Stimulated activated CD4-positive, alpha-beta T cell treated with anti-CD3 and anti-CD28 coated beads, Interleukin-12 subunit alpha, Interleukin-12 subunit beta, amount 100 ng/mL, for 24 hours (primary cell): Measurements from ENCODE around the gene ADCY3.

ENCODE experiments used
- DNase-seq, 2 experiments: peaks; one replicate each; pipeline ENCODE4 v3.0.0-alpha.2; 2020; ENCODE audit warnings: low read depth in 2 of 2

The ADCY3 gene

DNA sequence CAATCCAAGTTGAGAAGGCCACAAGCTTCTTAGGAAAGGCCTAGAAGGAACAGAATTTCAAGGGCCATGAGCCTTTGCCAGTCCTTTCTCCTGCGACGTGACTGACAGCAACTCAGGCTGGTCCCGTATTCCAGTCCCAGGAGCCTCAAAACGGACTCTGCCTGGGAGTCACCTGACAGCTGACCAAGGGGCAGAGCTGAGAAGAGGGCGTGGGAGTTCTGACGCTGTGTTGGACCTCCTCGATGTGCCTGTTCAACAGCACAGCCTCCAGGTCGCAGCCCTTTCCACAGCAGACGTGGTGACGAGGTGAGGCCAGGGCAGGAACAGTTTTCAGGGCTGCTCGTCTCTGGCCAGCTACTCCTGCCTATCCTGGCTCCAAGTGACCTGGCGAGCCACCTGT is 89.3 kb downstream of the ADCY3 start:
- no peak for DNase-seq

DNA sequence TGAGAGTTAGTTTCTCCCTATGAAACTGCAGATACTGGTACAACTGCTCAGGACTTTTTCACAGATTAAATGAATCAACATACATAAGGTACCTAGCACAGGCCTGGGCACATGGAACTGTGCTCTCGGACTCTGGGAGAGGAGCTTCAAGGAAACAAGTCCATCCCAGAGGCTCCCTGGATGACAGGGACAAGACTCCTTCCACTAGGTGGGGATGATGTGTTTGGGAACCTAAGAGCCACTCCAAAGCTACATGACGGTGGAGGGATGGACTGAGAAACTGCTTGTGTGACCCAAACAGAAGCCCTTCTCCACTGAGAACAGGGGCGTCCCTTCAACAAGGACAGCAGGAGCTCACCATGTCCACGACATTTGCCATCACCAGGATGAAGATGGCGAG is 89.7 kb downstream of the ADCY3 start:
- no peak for DNase-seq

GRCh38 chr2:24828238-24828996 is 91.6 kb downstream of the ADCY3 start:
- DNase-seq = no peak

- peak; percentile 43 to 60 for DNase-seq
These were observed 92.5 kb downstream of the ADCY3 start for GRCh38 chr2:24827321-24828237.

- DNase-seq = no peak
These were observed 93.3 kb downstream of the ADCY3 start for GRCh38 chr2:24826773-24827145.

- DNase-seq = no peak
These were observed 93.9 kb downstream of the ADCY3 start for GRCh38 chr2:24825883-24826772.

DNA sequence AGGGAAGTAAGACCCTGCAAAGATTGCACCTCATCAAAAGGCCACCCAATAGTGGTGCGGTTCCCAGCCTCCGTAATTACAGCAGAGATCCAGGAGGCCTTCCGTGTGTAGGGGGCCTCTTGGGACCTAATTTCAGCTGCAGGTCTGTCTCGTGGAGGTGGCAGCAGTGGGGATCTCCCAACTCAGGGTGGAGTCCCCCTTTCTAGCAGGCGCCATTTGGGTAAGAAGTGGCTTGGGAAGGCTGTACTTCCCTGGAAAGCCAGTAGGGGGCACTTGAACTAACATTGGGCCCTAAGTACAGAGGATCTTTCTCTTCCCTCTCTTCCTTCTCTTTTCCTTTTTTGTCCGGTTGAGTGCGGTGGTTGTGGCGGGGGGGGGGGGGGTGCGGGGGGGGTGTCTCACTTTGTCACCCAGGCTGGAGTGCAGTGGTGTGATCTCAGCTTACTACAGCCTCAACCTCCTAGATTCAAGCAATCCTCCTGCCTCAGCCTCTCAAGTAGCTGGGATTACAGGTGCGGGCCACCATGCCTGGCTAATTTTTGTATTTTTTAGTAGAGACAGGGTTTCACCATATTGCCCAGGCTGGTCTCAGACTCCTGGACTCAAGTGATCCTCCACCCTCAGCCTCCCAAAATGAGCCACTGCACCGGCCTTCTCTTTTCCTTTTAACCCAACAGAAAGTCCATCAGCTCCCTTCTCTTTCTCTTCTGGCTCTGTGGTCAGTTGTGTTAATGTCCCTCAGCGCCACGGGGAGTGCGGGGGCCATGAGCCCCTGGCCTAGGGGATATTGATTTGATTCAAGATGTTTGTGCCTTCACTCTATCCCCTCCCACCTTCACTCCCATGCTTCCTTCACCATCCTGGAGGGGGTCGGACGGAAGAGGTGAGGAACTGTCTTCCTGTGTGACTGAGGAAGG is 94.8 kb downstream of the ADCY3 start:
- peak in 1 of 2 experiments; percentile 26 for DNase-seq

DNA sequence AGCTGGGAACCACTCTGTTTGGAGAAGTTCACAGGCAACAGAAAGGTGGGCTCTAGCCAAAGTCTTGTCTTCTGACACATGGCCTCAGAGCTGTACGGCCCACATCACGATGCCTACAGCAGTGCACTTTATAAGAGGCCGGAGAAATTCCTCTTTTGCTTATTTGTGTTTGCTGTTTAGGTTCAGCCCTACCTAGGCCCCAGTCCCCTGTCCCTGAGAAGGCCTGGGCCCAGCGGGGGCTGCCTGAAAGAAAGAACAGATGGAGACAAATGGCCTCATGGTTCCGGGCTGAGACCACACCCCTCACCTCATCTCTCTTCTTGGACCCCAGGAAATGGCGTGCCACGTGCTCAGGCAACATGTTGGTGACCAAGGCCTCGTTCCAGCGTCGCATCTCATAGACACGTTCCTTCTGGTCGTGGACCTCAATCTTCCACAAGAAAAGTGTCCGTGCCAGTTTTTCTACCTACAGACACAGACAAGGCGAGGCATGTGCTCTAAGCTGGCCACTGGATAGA is 95.9 kb downstream of the ADCY3 start:
- no peak for DNase-seq

DNA sequence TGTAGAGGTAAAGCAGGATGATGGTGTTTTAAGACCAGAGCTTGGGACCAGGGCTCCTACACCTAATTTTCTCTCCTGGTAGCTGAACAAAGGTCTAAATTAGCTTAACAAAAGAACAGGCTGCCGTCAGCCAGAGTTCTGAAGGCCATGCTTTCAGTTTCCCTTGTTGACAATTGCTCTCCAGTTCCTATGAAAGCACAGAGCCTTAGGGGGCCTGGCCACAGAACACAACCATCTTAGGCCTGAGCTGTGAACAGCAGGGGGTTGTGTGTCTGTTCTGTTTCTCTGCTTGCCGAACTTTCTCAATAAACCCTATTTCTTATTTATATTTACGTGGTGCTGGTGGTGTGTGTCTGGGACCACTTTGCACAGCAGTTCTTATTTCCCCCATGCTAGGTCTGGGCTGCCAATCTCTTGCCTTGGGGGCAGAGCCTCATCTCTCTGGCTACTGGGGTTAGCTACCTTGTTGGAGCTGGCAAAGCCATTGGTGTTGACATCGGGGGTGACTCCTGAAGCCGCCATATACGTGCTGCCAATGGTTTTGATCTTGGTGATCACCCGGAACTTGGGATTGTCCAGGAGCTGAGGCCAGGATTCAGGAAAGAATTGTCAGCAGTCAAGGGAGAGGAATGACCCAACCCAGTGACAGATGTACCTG is 97.9 kb downstream of the ADCY3 start:
- no peak for DNase-seq

GRCh38 chr2:24821433-24821891 is 98.6 kb downstream of the ADCY3 start:
- DNase-seq = no peak

DNA sequence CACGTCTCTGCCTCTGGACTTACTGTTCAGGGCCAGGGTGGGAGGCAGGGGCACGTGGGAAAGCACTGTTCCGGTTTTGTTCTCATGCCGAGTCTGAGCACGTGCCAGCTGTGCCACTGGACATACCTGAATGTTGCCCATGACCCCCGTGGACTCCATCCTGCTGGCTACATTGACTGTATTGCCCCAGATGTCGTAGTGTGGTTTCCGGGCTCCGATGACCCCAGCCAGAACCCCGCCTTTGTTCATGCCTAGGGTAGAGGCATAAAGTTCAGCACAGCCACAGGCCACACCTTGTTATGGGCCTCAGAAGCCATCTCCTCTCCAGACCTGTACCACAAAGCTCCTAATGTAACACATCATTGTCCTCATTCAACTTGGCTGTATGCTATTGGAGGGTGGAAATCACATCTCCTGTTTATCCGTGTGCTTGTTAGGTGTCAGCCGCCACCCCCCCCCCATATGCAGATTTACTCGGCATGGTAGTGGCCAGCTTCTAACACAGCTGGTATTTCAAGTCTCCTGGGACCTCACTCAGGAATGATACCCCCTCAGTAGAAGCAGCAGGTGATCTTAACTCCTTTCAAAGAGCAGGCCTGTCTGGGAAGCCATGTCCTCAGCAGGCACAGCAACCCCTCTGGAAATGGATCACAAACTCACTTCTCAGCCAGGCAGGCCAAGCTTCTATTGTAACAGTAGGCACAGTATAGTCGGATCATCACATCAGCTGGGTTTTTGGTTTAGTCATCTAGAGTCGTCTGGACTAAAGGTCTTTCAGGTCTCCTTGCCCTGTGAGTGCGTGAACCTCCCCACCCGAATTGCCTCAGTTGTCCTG is 99.2 kb downstream of the ADCY3 start:
- no peak for DNase-seq

- DNase-seq = no peak
These were observed 99.9 kb downstream of the ADCY3 start for GRCh38 chr2:24820175-24820513.

DNA sequence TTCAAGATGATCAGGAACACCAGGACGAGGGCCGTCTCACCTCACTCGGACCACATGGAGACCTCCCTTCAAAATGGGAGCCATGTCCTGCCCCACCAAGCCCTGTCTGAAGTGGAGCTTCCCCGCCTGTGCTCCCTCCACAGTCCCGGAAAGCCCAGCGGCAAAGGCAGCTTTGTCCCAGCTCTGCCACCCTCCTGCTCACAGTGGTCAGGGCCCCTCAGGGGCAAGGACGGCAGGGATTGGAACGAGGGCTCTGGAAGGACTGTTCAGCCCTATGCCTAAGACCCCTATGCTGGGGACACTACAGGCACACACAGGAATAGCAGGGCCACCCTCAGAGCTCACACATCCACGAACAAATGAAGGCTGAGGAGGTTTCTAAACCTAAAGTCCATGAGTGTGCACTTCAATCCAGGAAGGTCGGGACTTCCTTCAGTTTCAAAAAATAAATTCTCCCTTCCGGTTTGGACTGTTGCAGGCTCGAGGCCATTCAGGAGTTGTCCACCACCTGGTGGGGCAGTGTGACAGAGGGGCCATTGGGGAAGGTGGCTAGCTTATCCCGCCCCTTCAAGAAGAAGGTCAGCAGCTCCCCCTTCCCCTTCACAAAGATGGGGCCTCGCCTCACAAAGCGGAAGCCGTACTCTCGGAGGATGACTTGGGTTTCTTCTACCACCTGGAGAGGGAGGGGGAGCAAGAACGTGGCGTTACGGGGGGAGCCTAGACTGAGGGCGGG is 100.4 kb downstream of the ADCY3 start:
- DNase-seq = no peak

GRCh38 chr2:24818721-24819167 is 101.3 kb downstream of the ADCY3 start:
- no peak for DNase-seq

GRCh38 chr2:24816884-24817283 is 103.2 kb downstream of the ADCY3 start:
- no peak for DNase-seq

- no peak for DNase-seq
These were observed 103.6 kb downstream of the ADCY3 start for GRCh38 chr2:24816404-24816803.

GRCh38 chr2:24815171-24815570 is 104.9 kb downstream of the ADCY3 start:
- no peak for DNase-seq

DNA sequence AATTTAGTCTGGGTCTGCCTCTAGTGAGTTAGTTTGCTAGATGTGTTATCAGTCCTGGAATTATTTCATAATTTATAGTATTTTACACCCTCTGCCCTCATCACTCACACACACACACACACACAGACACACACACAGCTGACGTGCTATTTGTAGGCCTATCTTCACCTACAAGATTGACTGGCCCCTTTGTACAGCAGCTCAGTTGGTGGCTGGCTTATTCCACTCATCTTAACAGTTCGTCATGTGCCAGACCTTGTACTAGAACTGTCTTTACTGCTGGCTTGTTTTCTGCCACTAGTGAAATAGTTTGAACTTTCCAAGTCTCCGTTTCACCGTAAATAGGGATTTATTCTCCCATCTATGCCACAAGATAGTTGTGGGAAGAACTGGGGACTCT is 105.5 kb downstream of the ADCY3 start:
- no peak for DNase-seq
